WTC11 (cell line): ENCODE measurements around the gene SLC38A4. TPM values are rescaled to one million over a fixed set of nuclear protein-coding genes. Genes with fewer than 3 reads are reported as not detected.

ENCODE experiments used
- ATAC-seq: fragments of 200-7000 bp; cut with Tn5 transposase; 2 replicates; pipeline ENCODE4 v1.10.0; 2021; ENCODE audit warnings: mild to moderate bottlenecking, moderate library complexity
- CTCF ChIA-PET: fragments of 300-600 bp; sonication (Branson Sonifier 250); formaldehyde crosslinking; loops from one replicate; lab custom pipeline; 2021; ENCODE audit warnings: antibody characterized with exemption; lab: Charles Lee
- POLR2A ChIA-PET: fragments of 350-600 bp; sonication (Branson Sonifier 250); formaldehyde crosslinking; loops from one replicate; lab custom pipeline; 2021; ENCODE audit warnings: antibody characterized with exemption; lab: Charles Lee
- DNase-seq: peaks from one replicate; pipeline ENCODE4 v3.0.0; 2021; ENCODE audit warnings: low spot score
- H3K27ac Mint-ChIP-seq: 2 replicates; pipeline ENCODE4 v1.8.0; 2021; ENCODE audit warnings: mixed read lengths
- H3K27me3 Mint-ChIP-seq: 2 replicates; pipeline ENCODE4 v1.8.0; 2021; ENCODE audit warnings: low read depth, mild to moderate bottlenecking, moderate library complexity, mixed read lengths
- H3K36me3 Mint-ChIP-seq: 2 replicates; pipeline ENCODE4 v1.8.0; 2021; ENCODE audit warnings: mixed read lengths
- H3K4me1 Mint-ChIP-seq: 2 replicates; pipeline ENCODE4 v1.8.0; 2022; ENCODE audit warnings: mixed read lengths
- H3K4me3 Mint-ChIP-seq: 2 replicates; pipeline ENCODE4 v1.8.0; 2021; ENCODE audit warnings: mild to moderate bottlenecking, moderate library complexity, mixed read lengths
- H3K9me3 Mint-ChIP-seq: 2 replicates; pipeline ENCODE4 v1.8.0; 2021; ENCODE audit warnings: mixed read lengths
- ELF4 ChIP-seq: sonication (generic); formaldehyde crosslinking; IDR thresholded peaks from 2 replicates; pipeline ENCODE4 v1.8.1; 2022; ENCODE audit warnings: low read depth, mild to moderate bottlenecking, moderate library complexity, missing genetic modification reagents
- ETV6 ChIP-seq: sonication (generic); formaldehyde crosslinking; IDR thresholded peaks from 2 replicates; pipeline ENCODE4 v1.8.1; 2022; ENCODE audit warnings: mild to moderate bottlenecking, missing genetic modification reagents
- GTF2I ChIP-seq: fragments of 250-450 bp; sonication (Bioruptor Pico); conservative IDR thresholded peaks from 2 replicates; pipeline ENCODE4 v1.4.0; 2021; ENCODE audit warnings: mild to moderate bottlenecking
- IRF2 ChIP-seq: sonication (generic); formaldehyde crosslinking; IDR thresholded peaks from 2 replicates; pipeline ENCODE4 v1.8.0; 2022; ENCODE audit warnings: low read depth, missing genetic modification reagents, borderline replicate concordance
- JAZF1 ChIP-seq: fragments of 250-450 bp; sonication (Bioruptor Pico); IDR thresholded peaks from 2 replicates; pipeline ENCODE4 v1.9.0; 2021; ENCODE audit warnings: moderate library complexity, mild to moderate bottlenecking, inconsistent platforms
- JUN ChIP-seq: sonication (generic); formaldehyde crosslinking; IDR thresholded peaks from 2 replicates; pipeline ENCODE4 v1.8.0; 2023; ENCODE audit warnings: mild to moderate bottlenecking, missing genetic modification reagents
- KAT7 ChIP-seq: sonication (generic); formaldehyde crosslinking; IDR thresholded peaks from 2 replicates; pipeline ENCODE4 v1.8.1; 2023; ENCODE audit warnings: missing genetic modification reagents, mild to moderate bottlenecking, borderline replicate concordance
- MXD4 ChIP-seq: fragments of 250-450 bp; sonication (Bioruptor Pico); IDR thresholded peaks from 2 replicates; pipeline ENCODE4 v1.8.0; 2021; ENCODE audit warnings: mild to moderate bottlenecking, moderate library complexity, borderline replicate concordance
- TCF7 ChIP-seq: sonication (generic); formaldehyde crosslinking; IDR thresholded peaks from 2 replicates; pipeline ENCODE4 v1.8.0; 2022; ENCODE audit warnings: mild to moderate bottlenecking, low read depth, missing genetic modification reagents, moderate library complexity
- TEAD1 ChIP-seq: sonication (generic); formaldehyde crosslinking; IDR thresholded peaks from 2 replicates; pipeline ENCODE4 v1.8.0; 2022; ENCODE audit warnings: mild to moderate bottlenecking, missing genetic modification reagents
- ZNF121 ChIP-seq: sonication (generic); formaldehyde crosslinking; IDR thresholded peaks from 2 replicates; pipeline ENCODE4 v1.8.0; 2023; ENCODE audit warnings: missing genetic modification reagents
- ZNF423 ChIP-seq: fragments of 250-450 bp; sonication (Bioruptor Pico); IDR thresholded peaks from 2 replicates; pipeline ENCODE4 v2.1.2; 2022; ENCODE audit warnings: mild to moderate bottlenecking, moderate library complexity
- total RNA-seq: library from RNA; stranded (reverse); gene quantifications from 3 replicates; pipeline ENCODE4 v1.2.3, GENCODE V29; 2021
- TF ChIP-seq, protein P1 (sequence below): sonication (generic); formaldehyde crosslinking; IDR thresholded peaks from 2 replicates; pipeline ENCODE4 v1.8.0; 2022; ENCODE audit warnings: missing genetic modification reagents
- TF ChIP-seq, protein P2 (sequence below): sonication (generic); formaldehyde crosslinking; IDR thresholded peaks from 2 replicates; pipeline ENCODE4 v1.8.0; 2023; ENCODE audit warnings: missing genetic modification reagents, mild to moderate bottlenecking, borderline replicate concordance
- TF ChIP-seq, protein P3 (sequence below): sonication (generic); formaldehyde crosslinking; IDR thresholded peaks from 2 replicates; pipeline ENCODE4 v1.8.0; 2022; ENCODE audit warnings: mild to moderate bottlenecking, missing genetic modification reagents
- TF ChIP-seq, protein P4 (sequence below): fragments of 250-450 bp; sonication (Bioruptor Pico); IDR thresholded peaks from 2 replicates; pipeline ENCODE4 v1.9.0; 2021; ENCODE audit warnings: mild to moderate bottlenecking, borderline replicate concordance

Gene SLC38A4
- total RNA-seq, 1 experiment from 2014 or later, result 6.1 TPM

DNA sequence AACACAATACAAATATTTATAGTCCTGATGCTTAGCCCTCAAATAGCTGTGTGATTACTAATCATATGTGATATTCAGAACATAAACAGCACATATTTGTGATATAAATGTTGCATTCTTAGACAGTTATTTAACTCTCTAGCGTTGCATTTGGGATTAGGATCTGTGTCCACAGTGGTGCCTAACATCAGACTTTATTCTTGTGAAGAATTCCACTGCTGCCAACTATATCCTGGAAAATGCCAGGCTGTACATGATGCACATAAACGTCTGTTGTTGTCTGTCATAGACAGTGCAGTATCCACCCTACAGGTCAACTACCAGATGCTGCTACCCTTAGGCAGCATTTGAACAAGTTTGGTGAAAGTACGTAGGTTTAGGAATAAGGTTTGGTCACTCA, 39.0 kb downstream of the SLC38A4 start (continued):
- TF ChIP-seq JUN (CRISPR knock-in tag) (no peak), ZNF121 (CRISPR knock-in tag) (no peak), ZNF423 (CRISPR knock-in tag) (no peak)

DNA sequence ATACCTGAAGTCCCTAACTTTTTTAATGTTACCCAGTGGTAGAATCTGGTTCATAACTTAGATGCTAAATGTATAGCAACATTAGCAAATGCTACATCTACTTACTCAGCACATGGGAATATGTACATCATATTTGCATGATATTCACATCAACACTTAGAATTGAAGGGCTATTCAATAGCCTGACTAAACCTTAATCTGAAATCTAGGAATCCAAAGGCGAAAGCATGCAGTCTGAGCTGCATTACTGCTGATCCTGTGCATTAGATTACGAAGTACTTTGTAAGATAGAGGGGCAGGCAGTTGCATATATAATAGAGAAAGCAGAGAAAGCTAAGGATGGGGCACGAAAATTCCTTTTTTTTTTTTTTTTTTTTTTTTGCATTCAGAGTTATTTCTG, 40.4 kb downstream of the SLC38A4 start:
- Mint-ChIP-seq H3K4me1 (no peaks in the 10 kb centered on the region), H3K27ac (no peak overlapping the region), H3K9me3 (no peaks in the 10 kb centered on the region), H3K27me3 (no peaks in the 10 kb centered on the region), H3K4me3 (no peak overlapping the region)
- DNase-seq (no peak), ATAC-seq (no peak)
- CTCF ChIA-PET, result interaction anchor here (0.6 kb wide), 1 partner anchor 483 kb away, joined by 3 read pairs; no protein-coding TSS in a partner anchor
- TF ChIP-seq, protein P1, sequence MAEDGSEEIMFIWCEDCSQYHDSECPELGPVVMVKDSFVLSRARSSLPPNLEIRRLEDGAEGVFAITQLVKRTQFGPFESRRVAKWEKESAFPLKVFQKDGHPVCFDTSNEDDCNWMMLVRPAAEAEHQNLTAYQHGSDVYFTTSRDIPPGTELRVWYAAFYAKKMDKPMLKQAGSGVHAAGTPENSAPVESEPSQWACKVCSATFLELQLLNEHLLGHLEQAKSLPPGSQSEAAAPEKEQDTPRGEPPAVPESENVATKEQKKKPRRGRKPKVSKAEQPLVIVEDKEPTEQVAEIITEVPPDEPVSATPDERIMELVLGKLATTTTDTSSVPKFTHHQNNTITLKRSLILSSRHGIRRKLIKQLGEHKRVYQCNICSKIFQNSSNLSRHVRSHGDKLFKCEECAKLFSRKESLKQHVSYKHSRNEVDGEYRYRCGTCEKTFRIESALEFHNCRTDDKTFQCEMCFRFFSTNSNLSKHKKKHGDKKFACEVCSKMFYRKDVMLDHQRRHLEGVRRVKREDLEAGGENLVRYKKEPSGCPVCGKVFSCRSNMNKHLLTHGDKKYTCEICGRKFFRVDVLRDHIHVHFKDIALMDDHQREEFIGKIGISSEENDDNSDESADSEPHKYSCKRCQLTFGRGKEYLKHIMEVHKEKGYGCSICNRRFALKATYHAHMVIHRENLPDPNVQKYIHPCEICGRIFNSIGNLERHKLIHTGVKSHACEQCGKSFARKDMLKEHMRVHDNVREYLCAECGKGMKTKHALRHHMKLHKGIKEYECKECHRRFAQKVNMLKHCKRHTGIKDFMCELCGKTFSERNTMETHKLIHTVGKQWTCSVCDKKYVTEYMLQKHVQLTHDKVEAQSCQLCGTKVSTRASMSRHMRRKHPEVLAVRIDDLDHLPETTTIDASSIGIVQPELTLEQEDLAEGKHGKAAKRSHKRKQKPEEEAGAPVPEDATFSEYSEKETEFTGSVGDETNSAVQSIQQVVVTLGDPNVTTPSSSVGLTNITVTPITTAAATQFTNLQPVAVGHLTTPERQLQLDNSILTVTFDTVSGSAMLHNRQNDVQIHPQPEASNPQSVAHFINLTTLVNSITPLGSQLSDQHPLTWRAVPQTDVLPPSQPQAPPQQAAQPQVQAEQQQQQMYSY (CRISPR knock-in tag), result no peak
- TF ChIP-seq KAT7 (no peak), MXD4 (CRISPR knock-in tag) (no peak), JAZF1 (CRISPR knock-in tag) (no peak), IRF2 (no peak), ETV6 (CRISPR knock-in tag) (no peak)
- TF ChIP-seq, protein P2, sequence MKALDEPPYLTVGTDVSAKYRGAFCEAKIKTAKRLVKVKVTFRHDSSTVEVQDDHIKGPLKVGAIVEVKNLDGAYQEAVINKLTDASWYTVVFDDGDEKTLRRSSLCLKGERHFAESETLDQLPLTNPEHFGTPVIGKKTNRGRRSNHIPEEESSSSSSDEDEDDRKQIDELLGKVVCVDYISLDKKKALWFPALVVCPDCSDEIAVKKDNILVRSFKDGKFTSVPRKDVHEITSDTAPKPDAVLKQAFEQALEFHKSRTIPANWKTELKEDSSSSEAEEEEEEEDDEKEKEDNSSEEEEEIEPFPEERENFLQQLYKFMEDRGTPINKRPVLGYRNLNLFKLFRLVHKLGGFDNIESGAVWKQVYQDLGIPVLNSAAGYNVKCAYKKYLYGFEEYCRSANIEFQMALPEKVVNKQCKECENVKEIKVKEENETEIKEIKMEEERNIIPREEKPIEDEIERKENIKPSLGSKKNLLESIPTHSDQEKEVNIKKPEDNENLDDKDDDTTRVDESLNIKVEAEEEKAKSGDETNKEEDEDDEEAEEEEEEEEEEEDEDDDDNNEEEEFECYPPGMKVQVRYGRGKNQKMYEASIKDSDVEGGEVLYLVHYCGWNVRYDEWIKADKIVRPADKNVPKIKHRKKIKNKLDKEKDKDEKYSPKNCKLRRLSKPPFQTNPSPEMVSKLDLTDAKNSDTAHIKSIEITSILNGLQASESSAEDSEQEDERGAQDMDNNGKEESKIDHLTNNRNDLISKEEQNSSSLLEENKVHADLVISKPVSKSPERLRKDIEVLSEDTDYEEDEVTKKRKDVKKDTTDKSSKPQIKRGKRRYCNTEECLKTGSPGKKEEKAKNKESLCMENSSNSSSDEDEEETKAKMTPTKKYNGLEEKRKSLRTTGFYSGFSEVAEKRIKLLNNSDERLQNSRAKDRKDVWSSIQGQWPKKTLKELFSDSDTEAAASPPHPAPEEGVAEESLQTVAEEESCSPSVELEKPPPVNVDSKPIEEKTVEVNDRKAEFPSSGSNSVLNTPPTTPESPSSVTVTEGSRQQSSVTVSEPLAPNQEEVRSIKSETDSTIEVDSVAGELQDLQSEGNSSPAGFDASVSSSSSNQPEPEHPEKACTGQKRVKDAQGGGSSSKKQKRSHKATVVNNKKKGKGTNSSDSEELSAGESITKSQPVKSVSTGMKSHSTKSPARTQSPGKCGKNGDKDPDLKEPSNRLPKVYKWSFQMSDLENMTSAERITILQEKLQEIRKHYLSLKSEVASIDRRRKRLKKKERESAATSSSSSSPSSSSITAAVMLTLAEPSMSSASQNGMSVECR, result no peak
- TF ChIP-seq, all 79 proteins: peak for 0
- H3K36me3 Mint-ChIP-seq, result no peaks in the 10 kb centered on the region
- POLR2A ChIA-PET, result no interaction called here

DNA sequence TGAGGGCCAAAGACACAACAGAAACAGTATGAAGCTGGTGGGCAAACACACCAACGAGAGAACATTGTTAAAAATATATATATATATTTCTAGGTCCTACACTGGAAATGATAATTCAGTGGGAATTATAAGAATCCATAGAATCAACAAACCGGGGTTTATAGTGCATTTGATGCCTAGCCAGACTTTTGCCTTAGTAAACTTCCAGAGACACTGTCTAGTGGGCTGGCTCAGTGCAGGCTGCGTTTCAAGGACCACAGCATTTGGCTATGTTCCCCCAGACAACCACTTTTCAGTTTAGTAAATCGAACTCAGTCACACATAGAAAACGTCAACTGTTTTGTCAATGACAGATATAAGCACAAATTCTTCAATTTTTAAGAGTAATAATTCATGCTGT, 41.9 kb downstream of the SLC38A4 start:
- Mint-ChIP-seq H3K27me3 (no peaks in the 10 kb centered on the region), H3K4me3 (no peak overlapping the region), H3K36me3 (no peaks in the 10 kb centered on the region), H3K27ac (no peak overlapping the region), H3K4me1 (no peaks in the 10 kb centered on the region), H3K9me3 (no peaks in the 10 kb centered on the region)
- ChIA-PET POLR2A (no interaction called here), CTCF (no interaction called here)
- DNase-seq (no peak), ATAC-seq (no peak)
- TF ChIP-seq, protein P2, result no peak
- TF ChIP-seq JAZF1 (CRISPR knock-in tag) (no peak), ELF4 (CRISPR knock-in tag) (no peak), TCF7 (CRISPR knock-in tag) (no peak), GTF2I (CRISPR knock-in tag) (no peak), TEAD1 (CRISPR knock-in tag) (no peak), ZNF423 (CRISPR knock-in tag) (no peak)
- TF ChIP-seq, protein P3, sequence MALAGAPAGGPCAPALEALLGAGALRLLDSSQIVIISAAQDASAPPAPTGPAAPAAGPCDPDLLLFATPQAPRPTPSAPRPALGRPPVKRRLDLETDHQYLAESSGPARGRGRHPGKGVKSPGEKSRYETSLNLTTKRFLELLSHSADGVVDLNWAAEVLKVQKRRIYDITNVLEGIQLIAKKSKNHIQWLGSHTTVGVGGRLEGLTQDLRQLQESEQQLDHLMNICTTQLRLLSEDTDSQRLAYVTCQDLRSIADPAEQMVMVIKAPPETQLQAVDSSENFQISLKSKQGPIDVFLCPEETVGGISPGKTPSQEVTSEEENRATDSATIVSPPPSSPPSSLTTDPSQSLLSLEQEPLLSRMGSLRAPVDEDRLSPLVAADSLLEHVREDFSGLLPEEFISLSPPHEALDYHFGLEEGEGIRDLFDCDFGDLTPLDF, result no peak
- TF ChIP-seq, protein P4, sequence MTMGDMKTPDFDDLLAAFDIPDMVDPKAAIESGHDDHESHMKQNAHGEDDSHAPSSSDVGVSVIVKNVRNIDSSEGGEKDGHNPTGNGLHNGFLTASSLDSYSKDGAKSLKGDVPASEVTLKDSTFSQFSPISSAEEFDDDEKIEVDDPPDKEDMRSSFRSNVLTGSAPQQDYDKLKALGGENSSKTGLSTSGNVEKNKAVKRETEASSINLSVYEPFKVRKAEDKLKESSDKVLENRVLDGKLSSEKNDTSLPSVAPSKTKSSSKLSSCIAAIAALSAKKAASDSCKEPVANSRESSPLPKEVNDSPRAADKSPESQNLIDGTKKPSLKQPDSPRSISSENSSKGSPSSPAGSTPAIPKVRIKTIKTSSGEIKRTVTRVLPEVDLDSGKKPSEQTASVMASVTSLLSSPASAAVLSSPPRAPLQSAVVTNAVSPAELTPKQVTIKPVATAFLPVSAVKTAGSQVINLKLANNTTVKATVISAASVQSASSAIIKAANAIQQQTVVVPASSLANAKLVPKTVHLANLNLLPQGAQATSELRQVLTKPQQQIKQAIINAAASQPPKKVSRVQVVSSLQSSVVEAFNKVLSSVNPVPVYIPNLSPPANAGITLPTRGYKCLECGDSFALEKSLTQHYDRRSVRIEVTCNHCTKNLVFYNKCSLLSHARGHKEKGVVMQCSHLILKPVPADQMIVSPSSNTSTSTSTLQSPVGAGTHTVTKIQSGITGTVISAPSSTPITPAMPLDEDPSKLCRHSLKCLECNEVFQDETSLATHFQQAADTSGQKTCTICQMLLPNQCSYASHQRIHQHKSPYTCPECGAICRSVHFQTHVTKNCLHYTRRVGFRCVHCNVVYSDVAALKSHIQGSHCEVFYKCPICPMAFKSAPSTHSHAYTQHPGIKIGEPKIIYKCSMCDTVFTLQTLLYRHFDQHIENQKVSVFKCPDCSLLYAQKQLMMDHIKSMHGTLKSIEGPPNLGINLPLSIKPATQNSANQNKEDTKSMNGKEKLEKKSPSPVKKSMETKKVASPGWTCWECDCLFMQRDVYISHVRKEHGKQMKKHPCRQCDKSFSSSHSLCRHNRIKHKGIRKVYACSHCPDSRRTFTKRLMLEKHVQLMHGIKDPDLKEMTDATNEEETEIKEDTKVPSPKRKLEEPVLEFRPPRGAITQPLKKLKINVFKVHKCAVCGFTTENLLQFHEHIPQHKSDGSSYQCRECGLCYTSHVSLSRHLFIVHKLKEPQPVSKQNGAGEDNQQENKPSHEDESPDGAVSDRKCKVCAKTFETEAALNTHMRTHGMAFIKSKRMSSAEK, result no peak
